ENCODE measurements around the gene MDM2.

DNA sequence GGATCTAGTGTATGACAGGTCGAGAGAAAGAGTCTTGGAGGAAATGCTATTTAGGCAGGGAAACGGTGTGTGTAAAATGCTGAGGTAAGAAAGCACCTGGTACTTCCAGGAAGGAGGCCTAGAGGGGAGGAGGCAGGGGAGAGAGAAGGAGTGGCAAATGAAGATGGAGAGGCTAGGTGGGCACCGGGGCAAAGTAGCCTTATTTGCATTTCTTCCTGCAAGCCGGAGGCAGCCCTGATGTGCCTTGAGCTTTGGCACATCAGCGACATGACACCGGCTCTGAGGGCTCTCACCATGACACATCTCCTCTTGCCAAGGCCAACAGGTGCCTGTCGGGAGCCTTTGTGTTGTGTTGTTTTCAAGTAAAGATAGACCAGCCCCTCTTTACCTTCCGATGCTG is 63.4 kb downstream of the MDM2 start:
- TF ChIP-seq, protein P1, sequence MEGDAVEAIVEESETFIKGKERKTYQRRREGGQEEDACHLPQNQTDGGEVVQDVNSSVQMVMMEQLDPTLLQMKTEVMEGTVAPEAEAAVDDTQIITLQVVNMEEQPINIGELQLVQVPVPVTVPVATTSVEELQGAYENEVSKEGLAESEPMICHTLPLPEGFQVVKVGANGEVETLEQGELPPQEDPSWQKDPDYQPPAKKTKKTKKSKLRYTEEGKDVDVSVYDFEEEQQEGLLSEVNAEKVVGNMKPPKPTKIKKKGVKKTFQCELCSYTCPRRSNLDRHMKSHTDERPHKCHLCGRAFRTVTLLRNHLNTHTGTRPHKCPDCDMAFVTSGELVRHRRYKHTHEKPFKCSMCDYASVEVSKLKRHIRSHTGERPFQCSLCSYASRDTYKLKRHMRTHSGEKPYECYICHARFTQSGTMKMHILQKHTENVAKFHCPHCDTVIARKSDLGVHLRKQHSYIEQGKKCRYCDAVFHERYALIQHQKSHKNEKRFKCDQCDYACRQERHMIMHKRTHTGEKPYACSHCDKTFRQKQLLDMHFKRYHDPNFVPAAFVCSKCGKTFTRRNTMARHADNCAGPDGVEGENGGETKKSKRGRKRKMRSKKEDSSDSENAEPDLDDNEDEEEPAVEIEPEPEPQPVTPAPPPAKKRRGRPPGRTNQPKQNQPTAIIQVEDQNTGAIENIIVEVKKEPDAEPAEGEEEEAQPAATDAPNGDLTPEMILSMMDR (conservative IDR thresholded peaks at IDR 0.05) = no peak
- no peak for TF ChIP-seq EZH2 (IDR thresholded peaks at IDR 0.05; ENCODE audit: low read depth)
